Retina (tissue), 1 donor: ENCODE measurements around the gene DENND4B.

Experiments
- DNase-seq: peaks from one replicate; pipeline ENCODE4 v3.0.0-alpha.2; 2016

DENND4B gene

DNA sequence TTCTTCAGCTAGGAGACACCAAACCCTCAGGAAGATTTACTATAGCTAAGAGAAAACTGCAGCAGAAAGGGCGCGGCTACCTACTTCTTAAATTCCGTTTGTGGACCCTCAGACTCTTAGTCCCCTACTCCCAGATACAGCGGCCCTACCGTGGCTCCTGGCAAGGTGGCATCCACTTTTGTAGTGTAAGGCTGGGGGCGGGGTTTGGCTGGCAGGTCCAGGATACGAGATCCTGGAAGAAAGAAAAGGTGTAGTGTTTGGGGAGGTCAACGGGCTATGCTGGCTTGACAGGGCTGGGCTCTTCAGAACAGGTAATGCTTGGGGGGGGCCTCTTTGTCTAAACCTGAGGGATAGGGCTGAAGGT lies 21.5 kb upstream of the DENND4B start:
- no peak for DNase-seq

DNA sequence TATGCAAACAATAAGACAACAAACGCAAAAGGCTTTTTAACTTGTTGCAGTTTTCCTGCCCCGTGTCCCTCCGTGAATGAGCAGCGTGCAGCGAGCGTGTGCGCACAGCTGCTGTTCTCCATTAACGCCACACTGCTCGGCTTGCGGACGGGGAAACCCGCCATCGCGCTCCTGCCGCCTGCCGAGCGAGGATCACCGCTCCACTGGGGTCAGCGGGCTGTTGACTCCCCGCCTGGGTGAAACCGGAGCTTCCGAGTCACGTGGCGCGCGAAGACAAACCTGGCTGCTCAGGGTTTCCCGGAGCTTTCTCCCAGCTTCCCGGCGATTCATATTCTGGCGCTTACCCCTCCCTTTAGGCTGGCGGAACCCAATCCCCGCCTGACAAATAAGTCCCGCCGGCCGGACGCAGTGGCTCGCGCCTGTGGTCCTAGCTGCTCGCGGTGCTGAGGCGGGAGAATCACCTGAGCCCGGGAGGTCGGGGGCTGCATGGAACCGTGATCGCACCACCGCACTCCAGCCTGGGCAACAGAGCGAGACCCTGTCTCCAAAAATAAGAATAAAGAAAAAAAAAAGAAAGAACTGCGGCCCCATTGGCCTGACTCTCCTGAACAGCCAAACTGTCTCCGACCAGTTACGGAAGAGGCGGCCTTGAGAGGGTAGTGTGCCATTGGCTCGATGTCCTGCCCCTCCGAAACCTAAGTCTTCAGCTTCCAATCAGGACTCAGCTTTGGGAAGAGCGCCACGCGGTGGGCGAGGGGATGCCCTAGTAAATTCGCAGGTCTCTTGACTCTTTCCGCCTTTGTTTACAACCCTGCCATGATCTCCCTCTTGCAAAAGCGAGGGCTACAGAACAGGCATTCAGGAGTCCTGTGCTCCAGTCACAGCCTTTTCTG lies 20.8 kb upstream of the DENND4B start, which contains the start of gene CREB3L4:
Gene CREB3L4, plus strand, starts transcription at position 796 of the 893 bp plus-strand sequence. CDS start 624 bp downstream, outside the sequence.
- DNase-seq, result peak; percentile 97

DNA sequence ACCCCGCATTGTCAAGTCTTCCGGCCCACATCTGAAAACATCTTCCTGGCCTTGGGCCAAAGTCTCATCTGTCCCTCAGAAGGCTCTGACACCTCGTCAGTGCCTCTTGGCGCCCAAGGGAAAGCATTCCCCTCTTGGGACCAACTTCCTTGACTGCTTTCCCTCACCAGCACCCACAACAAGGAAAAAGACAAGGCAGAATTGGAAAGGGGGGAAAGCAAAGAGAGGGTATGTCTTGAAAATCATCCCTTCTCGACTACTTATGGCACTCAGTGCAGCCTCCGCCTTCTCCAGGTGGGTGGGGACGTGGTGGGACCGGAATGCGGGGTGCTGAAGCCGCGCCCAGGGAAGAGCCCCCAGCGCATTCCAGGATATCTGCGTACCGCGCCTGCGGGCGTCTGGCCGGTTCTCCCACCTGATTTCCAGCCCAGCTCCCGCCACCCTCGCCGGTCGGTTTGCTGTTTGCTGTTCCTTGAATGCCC lies 17.4 kb upstream of the DENND4B start:
- no peak for DNase-seq

DNA sequence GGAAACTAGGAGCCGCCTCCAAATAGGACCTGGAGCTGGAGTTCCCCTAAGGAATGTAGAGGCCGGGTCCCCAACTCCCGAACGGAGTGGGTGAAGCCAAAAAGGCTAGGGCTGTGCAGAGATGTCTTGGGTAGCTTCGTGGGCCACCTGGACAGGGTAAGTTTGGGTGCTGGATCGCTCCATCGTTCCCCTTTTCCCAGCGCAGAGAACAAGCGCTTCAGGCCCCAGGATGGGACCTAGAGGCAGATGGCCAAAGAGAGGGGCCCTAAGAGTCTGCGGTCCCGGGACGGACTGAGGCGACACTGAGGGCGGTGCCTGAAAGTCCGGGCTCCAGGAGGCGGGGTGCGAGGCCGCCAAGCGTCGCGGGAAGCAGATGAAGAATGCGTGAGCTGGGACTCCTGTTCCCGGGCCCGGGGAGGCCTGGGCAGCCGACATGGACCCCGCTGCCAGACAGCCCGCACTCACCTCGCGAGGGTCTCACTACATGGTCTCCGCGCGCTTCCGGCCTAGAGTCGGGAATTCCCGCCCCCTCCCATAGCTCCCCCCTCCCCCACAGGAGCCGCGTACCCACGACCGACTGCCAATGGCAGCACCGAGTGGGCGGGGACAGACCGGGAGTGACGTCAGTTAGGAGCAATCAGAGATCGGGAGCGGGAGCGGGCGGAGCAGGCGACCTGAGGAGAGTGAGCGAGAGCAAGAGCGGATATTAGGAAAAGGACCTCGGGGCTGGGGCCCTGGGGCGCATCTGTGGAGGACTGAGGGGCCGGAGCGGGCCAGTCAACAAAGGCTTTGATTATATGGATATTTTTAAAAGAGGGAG lies 16.7 kb upstream of the DENND4B start, which contains the start of gene SLC39A1:
Gene SLC39A1, minus strand, starts transcription at position 508 of the 820 bp plus-strand sequence. CDS start 822 bp downstream, outside the sequence.
- peak; percentile 95 for DNase-seq

DNA sequence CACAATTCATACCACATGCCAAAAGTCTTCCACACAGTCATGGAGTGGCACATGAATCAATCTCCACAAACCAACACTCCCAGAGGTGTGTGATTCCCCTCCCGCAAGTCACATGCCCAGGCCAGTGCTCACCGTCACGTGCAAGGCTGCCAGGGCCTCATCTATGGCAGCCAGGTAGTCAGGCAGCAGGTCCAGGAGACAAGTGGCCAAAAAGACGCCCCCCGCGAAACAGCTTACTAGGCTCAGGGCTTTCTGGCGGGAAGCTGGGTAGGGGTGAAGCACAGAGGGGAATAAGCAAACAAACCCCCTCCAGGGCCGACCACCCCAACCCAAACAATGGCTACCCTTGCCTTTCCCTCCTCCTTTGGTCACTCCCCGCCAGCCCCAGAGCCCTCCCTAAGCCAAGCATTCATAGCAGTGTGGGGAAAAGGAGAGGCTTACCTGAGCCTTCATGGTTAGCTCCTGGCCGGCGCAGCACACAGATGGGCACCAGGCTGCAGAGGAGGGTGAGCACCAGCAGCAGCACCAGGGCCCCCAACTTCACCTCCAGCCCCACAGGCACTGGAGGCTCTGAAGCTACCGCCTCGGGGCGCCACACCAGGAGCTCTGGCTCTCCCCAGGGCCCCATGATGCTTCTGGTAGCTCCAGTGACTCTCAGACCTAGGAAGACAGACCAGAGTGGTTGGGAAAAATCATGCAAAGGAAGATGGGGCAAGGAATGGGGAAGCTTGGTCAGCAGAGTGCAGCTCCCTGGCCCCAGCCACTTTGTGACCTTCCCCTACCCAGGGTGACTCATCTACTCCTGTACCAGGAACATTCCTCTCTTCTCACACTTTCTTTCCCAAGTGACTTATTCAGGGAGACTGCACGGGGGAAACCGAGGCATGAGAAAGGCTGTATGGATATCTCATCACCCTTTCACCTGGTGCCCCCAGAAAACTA lies 15.8 kb upstream of the DENND4B start:
- DNase-seq, result no peak

DNA sequence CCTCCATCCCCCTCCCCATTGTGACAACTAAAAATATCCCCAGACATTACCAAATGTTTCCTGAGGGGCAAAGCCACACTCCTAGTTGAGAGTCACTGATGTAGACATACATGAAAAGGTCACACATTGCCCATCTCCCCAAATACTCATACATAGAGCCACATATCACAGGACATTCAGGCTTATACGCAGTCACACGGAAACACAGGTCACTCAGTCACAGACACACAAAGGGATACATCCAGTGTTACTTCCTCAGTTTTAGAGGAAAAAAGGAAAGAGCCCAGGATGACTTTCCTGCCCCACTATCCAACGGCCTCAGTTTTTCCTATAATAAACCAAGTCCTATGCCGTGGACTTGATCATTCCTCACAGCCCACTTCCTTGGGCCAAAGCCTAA lies 14.9 kb upstream of the DENND4B start:
- DNase-seq, result no peak

DNA sequence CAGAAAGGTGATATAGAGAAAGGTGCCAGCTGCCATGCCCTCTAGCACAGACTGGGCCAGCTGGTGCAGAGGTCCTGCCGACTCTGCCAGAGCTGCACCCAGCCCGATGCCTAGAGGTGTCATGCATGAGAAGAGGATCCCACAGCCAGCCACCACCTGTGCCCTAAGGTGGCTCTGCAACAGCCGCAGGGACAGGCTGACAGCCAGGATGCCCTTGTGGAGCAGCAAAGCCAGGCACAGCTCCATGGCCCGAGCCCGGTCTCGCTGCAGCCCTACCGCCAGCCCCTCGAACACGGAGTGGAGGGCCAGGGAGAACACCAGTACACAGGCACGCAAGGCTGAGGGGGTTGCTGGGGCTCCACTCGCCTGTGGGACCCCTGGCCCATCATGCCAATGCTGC lies 13.7 kb upstream of the DENND4B start:
- no peak for DNase-seq

DNA sequence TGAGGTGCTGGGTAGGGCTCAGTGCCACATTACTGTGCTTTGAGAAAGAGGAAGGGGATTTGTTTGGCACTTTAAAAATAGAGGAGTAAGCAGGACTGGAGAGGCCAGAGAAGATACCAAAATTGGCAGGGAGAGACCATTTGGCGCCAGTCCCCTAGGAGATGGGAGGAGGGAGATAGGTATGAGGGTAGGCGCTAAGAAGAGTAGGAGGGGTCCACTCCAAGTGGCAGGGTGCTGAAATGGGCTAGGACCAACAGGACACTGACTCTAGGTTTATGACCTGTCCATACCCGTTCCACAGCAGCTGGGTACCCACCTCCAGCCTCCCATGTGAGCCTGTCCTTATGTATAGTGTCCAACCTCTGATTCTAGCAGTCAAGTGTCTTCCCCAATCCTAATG lies 12.9 kb upstream of the DENND4B start:
- DNase-seq, result no peak

DNA sequence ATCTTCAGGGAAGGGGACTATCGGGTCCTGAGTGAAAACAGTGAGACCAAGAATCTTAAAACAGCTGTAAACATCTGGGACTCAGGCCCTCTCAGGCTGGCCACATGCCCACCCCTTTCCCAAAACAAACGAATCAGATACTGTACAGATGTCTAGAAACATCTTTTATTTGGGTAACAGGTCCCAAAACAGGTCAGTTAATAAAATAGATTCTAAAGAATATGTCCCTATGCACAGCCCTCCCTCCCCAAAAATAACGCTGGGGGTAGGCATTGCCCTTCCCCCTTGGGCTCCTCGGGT lies 12.4 kb upstream of the DENND4B start:
- no peak for DNase-seq

DNA sequence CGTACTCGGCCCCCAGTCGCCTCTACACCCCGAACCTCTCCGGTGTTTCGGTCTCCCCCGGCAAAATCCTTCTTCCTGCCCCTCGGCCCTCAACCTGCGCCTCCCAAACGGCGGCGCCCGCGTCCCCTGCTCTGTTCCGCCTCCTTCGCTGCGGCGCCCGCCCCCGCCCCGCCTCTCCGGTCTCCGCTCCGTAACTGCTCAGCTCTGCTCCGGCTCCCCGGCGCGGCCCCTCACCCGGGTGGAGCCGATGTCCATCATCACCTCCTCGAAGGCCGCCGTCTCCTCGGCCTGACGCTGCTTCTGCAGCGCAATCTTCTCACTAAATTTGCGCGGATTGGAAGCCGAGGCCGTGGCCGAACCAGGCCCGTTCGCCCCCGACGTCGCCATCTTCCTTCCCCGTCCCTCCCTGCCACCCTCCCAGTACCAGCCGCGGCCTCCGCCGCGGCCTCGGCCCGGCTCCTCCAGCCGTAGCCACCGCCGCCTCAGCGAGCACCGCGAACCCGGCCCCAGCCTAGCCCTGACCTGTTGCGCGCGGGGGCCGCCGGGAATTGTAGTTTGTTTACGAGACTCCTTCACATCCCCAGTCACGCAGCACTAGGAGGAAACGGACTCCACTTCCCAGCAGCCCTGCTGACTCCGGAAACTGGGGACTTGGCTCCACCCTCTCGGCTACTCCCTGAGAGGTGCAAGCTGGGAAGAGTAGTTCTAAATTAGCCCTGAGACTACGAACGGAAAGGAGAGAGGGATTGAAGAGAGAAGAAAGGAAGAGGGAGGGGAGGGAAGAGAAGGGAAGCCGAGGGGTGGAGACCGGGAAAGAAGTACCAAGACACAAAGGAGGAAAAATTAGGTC lies 11.8 kb upstream of the DENND4B start, which contains the start of gene CRTC2:
Gene CRTC2, minus strand, starts transcription at position 502 of the 850 bp plus-strand sequence. Its CDS starts 115 bp downstream, at position 387.
- DNase-seq, result peak; percentile 100

DNA sequence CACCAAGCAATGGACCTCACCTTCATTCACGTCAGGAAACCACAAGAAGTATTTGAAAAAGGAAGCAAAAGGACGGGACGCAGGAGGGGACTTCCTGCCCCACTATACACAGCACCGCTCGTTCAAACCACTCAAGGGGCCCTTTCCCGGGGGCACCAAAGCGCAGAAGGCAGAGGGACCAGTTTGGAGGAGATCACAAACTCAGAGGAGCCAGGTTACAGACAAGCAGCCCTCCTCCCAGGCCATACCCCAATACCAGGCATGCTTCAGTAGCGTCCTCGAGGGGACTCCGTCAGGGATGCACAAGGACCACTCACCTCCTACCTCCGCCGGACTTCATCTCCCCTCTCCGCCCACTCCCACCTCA lies 11.2 kb upstream of the DENND4B start:
- DNase-seq, result no peak

DNA sequence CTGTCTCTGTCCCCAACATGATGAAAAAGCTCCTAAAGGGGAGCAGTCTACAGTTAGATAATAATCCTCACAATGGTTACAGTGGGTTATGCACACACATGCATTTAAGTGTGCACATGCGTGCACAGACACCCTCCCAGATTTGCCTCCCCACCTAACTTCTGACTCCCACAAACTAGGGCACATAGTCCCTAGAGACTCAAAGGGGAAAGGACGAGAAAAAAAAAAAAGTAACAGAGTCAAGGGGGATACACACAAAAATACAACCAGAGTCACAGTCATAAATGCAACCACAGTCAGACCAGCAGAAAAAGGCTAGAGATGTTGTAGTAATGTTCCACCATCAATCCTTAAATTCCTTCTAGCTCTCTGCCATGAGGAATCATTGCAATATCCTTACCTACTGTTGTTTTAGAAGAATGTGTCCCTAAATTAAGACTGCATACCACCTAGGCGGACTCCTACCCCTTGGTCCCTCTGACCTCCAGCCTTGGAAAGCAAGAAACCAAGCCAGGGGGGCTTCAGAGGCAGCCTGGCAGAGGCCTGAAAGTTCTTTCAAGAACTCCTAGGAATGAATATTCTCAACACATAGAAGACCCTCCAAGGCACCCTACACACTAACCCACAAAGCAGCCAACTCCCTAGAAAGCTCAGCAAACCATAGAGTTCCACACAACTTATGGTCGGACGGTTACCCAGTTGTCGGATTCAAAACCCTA lies 10.6 kb upstream of the DENND4B start:
- DNase-seq, result no peak

DNA sequence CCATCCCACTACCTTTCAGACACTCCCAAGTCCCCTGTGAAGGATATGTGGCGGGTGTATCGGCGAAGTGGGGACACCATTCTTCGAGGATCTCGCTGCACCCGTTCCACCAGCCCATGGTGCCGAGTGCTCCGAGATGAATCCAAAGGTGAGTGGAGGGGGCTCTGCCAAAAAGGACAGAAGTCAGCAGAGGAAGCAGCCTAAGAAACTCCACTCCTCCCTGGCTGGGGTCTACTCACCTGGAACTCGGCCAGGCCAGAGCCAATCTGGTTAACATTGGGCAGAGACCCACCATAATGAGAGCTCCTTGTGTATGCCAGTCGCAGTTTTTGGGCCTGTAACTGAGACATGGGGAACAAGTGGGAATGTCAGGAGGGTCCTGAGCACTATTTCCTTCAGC lies 8.3 kb upstream of the DENND4B start:
- DNase-seq, result no peak

DNA sequence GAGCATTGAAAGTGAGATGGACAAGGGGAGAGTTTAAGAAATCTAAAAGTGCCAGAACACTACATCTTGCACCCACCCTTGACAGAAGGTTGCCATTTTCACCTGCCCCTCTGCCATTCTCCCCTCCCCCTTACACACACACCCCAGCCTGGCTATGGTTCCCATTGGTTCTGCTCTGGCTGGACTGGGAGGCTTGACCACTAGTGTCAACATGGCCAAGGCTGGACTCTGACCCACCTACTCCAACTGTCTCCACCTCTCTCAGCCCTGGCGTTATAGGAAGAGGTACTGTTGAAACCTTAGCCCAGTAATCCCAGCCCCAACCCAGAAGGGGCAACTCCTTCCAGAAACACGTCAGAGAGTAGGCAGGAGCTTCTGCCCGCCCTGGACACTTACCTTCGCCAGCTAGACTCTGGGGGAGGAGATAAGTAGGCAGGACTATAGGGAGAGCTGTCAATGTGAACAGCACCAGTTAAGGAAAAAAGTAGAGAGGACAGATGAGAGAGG lies 7.4 kb upstream of the DENND4B start:
- no peak for DNase-seq

DNA sequence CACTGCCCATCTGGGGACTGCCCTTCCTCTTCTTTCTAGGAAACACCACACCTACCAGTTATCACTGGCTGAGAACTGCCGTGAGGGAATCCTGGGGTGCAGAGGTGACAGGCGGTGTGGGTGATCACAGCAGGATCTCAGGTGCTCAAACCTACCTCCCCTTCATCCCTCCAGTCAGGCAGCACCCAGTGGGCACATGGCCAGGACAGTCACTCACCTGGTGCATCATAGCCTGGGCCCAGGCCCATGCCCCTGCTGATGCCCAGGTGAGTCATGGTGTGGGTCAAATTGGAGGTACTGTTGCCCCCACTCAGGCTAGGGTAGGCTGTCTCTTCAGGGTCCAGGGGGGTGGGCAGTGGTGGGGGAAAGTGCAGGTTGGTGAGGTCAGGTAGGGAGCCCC lies 5.3 kb upstream of the DENND4B start:
- DNase-seq, result no peak

DNA sequence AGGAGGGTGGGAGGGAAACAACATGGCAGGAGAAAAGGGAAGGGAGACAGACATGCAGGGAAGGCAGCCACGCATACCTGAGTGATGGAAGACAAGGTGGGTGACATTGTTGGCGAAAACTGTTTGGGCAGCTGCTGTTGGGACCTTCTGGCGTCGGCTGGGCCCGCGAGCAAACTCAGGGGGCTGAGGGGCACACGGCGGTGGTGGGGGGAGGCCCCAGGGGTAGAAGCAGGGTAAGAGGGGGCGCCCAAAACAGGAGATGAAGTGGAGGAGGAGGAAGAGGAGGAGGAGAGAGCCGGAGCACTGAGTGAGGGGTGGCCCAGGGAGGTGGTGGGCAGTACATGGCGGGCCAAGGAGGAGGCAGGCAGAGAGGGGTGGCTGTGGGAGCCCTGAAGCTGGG lies 4.7 kb upstream of the DENND4B start:
- no peak for DNase-seq

DNA sequence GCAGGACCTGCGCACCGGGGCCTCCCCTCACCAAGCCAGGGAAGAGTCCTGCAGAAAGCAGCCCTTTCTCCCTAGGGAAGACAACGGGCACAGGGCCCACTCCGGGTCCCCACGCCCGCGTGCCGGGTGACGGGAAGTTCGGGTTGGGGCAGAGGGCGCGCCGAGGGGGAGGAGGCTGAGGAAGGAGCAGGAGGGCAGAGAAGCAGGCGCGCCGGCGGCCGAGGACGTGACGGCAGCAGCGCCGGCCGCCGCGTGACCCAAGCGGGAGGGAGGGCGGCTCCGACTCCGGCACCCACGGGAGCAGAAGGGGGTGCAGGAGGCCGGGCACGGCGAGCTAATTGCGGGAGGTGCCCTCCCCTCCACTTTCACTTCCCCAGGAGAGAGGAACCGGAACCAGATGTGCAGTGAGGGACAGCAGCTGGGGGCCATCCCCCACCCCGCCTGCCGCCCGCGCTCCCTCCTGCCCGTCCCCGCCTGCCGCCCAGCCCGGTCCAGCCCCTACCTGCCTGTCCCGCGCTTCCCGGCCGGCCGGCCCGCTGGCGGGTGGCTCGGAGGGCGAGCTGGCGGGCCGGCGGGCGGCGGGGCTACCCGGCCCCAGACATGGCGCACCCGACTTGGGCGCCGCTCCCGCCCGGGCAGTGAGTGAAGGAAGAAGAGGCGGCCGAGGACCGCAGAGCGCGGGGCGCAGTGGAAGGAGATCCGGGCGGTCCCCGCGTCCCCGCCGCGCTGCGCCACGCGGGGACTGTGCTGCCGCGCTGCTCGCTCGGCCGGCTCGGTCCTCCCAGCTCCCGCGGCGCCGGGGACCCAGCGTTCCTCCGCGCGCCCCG lies 510 bp downstream of the DENND4B start:
- DNase-seq, result peak; percentile 82

DNA sequence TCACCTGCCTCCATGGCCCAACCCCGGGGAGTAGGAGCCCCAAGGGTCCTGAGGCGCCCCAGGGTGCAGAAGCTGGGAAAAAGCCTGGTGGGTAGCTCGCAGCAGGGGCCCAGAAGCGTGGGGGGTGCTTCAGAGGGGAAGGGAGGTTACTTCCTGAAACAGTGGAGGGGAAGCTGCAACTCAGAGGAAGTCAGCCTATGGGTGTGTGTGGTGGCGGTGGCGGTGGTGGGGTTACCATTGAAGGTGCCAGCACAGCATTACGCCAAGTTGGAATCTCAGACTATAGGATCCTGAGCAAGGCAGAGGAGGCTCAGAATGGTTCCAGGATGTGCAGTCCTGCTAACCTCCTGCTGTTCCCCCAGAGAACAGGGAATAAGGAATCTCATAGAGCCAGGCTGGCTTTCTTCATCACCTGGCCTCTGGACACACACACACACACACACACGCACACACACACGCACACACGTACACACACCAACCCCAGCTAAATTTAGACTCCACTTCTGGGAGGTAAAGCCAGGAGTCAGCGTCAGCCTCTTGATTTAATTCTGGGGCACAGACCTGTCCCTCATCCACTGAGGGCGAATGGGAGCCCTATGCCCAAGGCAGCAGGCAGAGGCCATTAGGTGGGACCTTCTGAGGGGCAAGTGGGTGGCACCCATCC lies 1.3 kb downstream of the DENND4B start:
- no peak for DNase-seq

DNA sequence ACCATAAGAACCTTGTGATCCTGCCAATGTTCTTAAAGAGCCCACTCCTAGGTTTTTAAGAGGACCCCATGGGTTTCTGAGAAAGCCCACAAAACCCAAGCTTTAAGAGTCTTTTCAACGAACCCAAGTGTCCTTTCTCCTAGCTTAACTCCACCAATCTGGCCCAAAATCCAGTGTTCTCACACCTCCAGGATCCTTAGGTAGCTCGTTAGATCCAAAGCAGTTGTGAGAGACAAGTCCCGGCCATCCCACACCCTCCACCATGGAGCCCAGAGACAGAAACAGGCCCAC lies 1.7 kb downstream of the DENND4B start:
- no peak for DNase-seq
